ENCODE data around the gene SEC23IP.
"Not testable (repeated sequence)": the region's sequence is repeated elsewhere in the genome, so short reads cannot be mapped to it uniquely, and the experiment has no call there.

SEC23IP gene

GRCh38 chr10:119892188-119893065 lies at the start of gene SEC23IP:
SEC23IP (plus strand) TSS chr10:119892730; CDS start chr10:119892783, 53 bp downstream.
- peak; percentile 87 to 89 for DNase-seq

DNA sequence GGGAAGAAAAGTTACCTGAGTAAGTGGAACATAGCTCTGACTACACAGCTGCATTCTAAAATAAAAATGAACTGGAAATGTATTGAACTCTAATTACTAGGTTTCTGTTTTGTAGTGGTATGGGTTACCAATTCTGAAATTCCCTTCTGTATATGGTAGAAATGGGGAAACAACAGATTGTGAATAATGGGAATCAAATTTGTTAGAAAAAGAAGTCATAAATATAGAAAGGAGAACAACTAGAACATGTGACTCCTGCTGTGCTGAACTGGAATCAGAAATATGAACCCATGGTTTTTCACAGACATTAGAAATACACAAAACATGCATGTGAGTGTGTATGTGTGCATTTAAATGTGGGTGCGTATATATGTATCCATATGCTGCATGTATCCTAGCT lies 46.9 kb upstream of the SEC23IP start:
- no peak for DNase-seq

DNA sequence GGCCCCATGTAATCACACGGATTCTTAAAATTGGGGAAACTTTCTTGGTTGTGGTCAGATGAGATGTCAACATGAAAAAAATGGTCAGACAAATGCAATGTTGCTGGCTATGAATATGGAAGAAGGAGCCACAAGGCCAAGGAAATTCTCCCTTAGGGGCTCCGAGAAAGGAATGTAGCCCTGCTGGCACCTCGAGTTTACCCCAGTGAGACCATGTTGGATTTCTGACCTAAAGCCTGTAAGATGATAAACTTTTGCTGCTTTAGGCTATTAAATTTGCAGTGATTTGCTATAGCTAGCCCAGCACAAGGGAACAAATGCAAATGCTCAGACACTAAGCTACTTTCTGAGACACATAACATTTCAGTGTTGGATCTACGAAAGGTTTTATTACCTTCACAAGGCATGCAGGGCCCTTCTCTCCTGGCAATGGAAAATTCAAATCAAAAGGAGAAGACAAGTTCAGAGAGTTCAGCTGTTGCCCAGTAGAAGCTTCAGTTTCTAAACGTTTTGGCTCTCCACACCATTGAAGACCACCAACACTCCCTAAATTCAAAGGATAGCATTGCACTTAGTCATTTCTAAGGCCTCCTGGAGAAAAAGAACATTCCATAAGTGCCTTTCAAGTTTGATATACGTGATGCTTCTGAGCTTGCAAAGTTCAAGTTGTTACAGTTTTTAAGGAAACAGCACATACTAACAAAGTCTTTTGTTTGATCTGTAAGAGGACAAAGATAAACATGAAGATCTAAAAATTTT lies 43.3 kb upstream of the SEC23IP start:
- no peak for DNase-seq

DNA sequence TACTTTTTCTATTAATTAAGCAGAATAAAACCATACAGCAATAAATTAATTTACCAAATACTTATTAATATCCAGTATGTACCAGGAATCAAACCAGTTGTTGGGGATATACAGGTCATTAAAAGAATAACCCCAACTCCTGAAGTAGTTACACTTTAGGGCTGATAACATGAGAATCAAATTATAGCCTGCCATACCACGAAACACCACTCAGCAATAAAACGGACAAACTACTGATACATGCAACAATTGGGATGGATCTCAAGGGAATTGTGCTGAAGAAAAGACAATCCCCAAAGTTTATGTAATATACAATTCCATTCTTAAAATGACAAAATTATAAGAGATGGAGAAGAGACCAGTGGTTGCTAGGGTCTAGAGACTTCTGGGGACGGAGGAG lies 42.6 kb upstream of the SEC23IP start:
- DNase-seq: no peak

DNA sequence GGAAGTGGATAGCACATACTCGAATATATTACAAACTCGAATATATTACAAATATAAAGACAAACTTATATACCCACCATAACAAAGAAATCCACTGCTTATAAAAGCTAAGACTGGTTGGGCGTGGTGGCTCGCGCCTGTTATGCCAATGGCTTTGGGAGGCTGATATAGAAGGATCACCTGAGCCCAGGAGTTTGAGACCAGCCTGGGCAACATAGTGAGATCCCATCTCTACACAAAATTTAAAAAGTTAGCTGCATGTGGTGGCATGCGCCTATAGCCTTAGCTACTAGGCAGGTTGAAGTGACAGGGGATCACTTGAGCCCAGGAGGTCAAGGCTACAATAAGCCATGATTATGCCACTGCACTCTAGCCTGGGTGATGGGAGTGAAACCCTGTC lies 40.3 kb upstream of the SEC23IP start:
- no peak for DNase-seq

- DNase-seq: no peak
Measured at GRCh38 chr10:119852822-119853221, 39.7 kb upstream of the SEC23IP start.

DNA sequence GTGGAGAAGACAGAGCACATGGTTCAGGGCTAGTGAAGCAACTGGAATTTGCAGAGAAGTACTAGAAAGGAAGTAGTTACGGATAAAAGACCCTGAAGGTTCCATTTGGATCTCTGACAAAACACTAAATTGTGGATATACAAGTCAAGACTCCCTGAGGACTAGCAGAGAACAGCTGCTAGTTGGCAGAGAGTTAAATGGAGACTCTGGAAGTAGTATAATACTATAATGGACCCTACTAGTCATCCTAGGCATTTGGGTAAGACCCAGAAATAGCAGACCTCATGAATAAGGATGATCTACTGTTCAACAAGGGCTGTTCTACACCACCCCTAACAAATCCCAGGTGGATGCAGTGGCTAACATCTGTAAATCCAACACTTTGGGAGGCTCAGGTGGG lies 39.0 kb upstream of the SEC23IP start:
- DNase-seq: no peak

DNA sequence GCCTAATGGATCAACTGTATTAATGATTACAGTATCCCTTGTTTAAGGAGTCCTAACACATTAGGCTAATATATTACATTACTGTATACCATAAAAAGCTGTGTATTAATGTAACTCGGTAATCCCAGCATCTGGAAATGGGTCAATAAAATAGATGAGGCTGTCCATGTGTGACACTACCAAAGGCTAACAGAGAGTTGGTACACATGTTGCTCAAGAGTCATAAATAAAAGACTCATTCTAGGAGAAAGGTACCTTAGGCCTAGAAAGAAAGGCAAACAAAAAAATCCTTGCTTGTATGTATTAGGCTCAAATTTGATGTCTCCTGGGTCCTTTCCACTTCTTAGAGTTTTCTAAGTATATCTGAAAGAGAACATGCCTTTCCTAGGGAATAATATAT lies 34.5 kb upstream of the SEC23IP start:
- DNase-seq: no peak

DNA sequence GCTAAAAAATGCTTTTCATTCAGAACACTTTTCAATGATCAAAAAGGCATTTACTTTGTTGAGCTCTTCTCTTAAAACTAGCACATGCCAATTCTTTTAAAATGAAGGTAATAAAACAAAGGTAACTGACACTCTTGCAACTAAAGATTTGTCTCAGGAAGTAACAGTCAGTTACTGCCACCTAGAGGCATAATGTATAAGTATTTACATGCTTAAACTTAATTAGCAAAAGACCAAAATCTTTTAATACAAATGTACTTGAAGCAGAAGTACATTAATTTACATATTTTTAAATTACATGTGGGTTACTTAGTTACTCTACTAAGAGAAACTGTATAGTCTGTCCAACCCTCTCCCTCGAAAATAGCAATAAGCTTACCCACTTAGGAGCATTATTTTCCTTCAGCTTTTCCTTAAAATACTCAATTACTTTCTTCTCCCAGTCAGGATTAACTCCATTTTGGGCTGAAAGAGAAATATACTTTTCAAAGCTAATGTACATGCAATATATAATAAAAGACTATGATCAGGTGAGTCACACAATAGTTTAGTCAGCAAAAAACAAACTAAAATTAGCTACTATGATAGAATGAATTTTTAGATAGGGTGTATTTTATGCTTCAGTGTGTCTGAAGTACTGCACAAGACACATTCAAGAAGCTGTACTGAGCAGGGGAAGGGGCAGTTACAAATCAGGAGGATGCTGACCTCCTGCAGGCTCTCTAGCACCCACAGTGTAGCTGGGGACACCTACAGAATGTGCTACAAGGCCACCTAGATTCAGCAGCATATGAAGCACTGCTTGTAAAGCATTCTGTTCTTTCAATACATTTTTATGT lies 32.9 kb upstream of the SEC23IP start:
- DNase-seq: no peak

DNA sequence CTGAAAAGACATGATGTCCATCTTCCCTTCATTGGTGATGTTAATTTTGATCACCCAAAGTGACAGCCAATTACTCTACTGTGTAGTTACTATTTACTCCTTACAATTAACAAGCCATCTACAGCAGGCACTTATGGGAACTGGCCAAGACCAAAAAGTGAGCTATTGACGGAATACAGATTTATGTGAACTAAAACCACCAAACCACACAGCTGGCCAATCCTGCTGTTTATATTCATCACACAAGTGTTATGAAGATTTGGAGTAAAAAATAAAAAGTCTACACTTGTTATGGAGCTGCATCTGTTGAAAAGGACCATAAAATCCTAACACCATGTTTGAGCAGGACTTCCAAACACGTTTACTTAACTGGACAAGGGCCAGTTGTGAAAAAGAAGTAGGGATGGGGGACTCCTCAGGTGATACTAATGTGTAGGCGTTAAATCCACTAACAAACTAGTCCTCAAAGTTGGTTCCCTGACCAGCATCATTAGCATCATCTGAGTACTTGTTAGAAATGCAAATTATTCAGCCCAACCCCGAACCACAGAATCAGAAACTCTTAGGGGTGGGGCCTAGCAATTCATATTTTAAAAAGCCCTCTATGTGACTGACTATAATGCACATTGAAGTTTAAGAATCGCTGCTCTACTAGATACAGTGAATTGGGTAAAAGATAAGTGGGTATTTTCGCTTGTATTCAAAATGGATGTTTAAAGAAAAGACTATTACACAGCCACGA lies 31.5 kb upstream of the SEC23IP start:
- no peak for DNase-seq

GRCh38 chr10:119862524-119862923 lies 30.0 kb upstream of the SEC23IP start:
- DNase-seq: no peak

DNA sequence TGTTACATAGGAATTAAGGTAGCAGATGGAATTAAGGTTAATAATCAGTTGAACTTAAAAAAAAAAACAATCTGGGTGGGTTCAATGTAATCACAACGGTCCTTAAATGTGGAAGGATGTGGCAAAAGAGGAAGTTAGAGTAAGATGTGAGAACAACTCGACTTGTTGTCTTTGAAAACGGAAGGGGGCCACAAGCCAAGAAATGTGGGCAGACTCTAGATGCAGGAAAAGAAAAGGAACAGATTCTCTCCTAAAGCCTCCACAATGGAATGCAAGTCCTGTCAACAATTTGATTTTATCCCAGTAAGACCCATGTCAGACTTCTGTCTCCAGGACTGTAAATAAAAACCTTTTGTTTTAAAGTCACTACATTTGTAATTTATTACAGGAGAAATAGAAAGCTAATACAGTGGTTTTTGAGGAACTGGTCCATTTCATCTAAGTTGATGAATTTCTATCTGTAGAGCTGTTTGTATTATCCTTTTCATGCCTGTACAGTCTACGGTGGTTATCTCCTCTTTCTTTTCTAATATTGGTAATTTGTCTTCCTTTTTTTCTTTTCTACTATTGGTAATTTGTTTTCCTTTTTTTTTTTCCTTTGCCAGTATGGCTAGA lies 28.5 kb upstream of the SEC23IP start:
- DNase-seq: no peak

DNA sequence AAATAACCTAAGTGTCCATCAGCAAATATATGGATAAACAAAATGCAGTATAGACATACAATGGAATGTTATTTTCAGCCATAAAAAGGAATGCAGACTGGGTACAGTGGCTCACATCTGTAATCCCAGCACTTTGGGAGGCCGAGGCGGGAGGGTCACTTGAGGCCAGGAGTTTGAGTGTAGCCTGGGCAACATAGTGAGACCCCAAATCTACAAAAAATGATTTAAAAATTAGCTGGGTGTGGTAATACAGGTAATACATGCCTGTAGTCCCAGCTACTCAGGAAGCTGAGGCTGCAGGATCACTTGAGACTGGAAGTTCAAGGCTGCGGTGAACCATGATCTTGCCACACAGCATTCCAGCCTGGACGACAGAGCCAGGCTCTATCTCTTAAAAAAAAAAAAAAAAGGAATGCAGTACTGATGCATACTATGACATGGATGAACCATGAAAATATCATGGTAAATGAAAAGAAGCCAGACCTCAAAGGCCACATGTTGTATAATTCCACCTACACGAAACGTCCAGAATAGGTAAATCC lies 26.8 kb upstream of the SEC23IP start:
- DNase-seq: no peak

- no peak for DNase-seq
Measured at GRCh38 chr10:119867317-119867716, 25.2 kb upstream of the SEC23IP start.

- not testable (repeated sequence) for DNase-seq
Measured at GRCh38 chr10:119869398-119869797, 23.1 kb upstream of the SEC23IP start.

GRCh38 chr10:119871881-119872609 lies 20.5 kb upstream of the SEC23IP start:
- DNase-seq: peak; percentile 40 to 49

GRCh38 chr10:119872610-119872859 lies 20.0 kb upstream of the SEC23IP start, which contains the start of gene MCMBP:
MCMBP (minus strand) TSS chr10:119872843; CDS start chr10:119872584, 259 bp downstream.
- DNase-seq: no peak

DNA sequence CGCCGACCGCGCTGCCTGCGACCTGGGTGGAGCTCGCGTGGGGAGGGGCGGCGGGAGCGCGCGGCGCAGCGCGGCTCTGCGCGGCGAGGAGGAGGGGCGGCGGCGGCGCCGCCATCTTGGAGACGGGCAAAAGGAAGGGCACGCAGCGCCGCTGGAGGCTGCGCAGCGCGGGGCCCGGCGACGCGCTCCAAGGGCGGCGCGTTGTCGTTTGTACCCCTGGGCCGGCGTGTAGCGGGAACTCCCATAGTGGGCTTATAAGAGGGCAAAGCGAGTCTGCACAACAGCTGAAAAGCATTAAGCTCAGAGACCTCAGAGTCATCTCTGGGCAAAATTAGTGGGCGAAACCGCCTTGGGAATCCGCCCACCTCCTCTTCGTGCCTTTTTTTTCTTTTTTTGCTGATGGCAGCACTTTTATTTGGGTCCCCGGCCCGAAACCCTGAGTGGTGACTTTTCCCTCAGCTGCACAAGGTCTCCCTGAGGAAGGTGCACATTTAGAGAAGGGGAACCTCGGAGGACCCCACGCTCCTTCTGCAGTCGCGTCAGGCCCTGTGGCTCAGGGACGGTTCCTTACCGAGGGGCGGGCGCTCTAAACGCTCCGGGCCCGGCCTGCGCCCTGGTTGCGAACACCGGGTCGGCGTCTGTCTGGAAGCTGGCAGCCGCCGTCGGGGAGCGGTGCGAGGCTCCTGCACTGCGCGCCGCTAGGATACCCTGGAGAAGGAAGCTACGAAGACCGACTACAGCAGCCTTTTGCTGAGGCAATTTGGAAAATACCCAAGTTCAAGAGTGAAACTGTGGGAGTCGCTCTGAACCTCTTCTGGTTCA lies 19.5 kb upstream of the SEC23IP start:
- peak; percentile 79 to 82 for DNase-seq

GRCh38 chr10:119878524-119878923 lies 14.0 kb upstream of the SEC23IP start:
- DNase-seq: no peak
